Activated CD4-positive, alpha-beta T cell treated with anti-CD3 and anti-CD28 coated beads, Interleukin-2, amount 10 ng/mL, durations not matched to agents 24 days and 14 days (primary cell): Measurements from ENCODE around the gene PRKCB. TPM values are rescaled to one million over a fixed set of nuclear protein-coding genes. Genes with fewer than 3 reads are reported as not detected.

Experiments used
- DNase-seq: peaks from one replicate; pipeline ENCODE4 v3.0.0; 2022
- H3K27ac Mint-ChIP-seq: one replicate; pipeline ENCODE4 v1.8.0; 2022; ENCODE audit warnings: mild to moderate bottlenecking, mixed read lengths
- H3K27me3 Mint-ChIP-seq: one replicate; pipeline ENCODE4 v1.8.0; 2022; ENCODE audit warnings: mixed read lengths
- H3K36me3 Mint-ChIP-seq: one replicate; pipeline ENCODE4 v1.8.0; 2022; ENCODE audit warnings: low read depth, mild to moderate bottlenecking, mixed read lengths
- H3K4me1 Mint-ChIP-seq: one replicate; pipeline ENCODE4 v1.8.0; 2021; ENCODE audit warnings: mixed read lengths
- H3K4me3 Mint-ChIP-seq: one replicate; pipeline ENCODE4 v1.8.0; 2022; ENCODE audit warnings: mild to moderate bottlenecking, moderate library complexity, mixed read lengths
- H3K9me3 Mint-ChIP-seq: one replicate; pipeline ENCODE4 v1.8.0; 2021; ENCODE audit warnings: mixed read lengths
- intact Hi-C: fragments of 100-400 bp; cut with micrococcal nuclease; formaldehyde crosslinking; loops from one replicate; pipeline ENCODE4 v1.15.1; 2023
- total RNA-seq: library from RNA; stranded (reverse); gene quantifications from 2 replicates; pipeline ENCODE4 v1.2.3, GENCODE V29; 2022

The PRKCB gene
- total RNA-seq, 1 donor from 2014 or later = 84.2 TPM

GRCh38 chr16:23826528-23827045 is 9.2 kb upstream of the PRKCB start:
- Mint-ChIP-seq H3K27ac (peak overlapping the region; percentile 52), H3K27me3 (no peaks in the 10 kb centered on the region), H3K4me3 (peak overlapping the region; percentile 41), H3K36me3 (peaks cover 5% of the 10 kb centered on the region), H3K4me1 (peaks cover 26% of the 10 kb centered on the region), H3K9me3 (peaks cover 7% of the 10 kb centered on the region)
- intact Hi-C loops = loop anchor here (1.0 to 2.0 kb wide), 5 partner anchors 9 to 55 kb away; partner anchors contain the start of gene PRKCB
- DNase-seq = peak; percentile 77

- Mint-ChIP-seq H3K9me3 (peaks cover 7% of the 10 kb centered on the region), H3K27me3 (no peaks in the 10 kb centered on the region), H3K36me3 (peaks cover 5% of the 10 kb centered on the region), H3K4me1 (peaks cover 26% of the 10 kb centered on the region), H3K27ac (peak overlapping the region; percentile 52), H3K4me3 (peak overlapping the region; percentile 41)
- DNase-seq = peak; percentile 72
- intact Hi-C loops = loop anchor here (1.0 to 2.0 kb wide), 5 partner anchors 8 to 54 kb away; partner anchors contain the start of gene PRKCB
These were observed 8.7 kb upstream of the PRKCB start for GRCh38 chr16:23827057-23827456.

- Mint-ChIP-seq H3K9me3 (peaks cover 7% of the 10 kb centered on the region), H3K4me1 (peaks cover 38% of the 10 kb centered on the region), H3K27me3 (no peaks in the 10 kb centered on the region), H3K4me3 (no peak overlapping the region), H3K27ac (no peak overlapping the region), H3K36me3 (peaks cover 5% of the 10 kb centered on the region)
- intact Hi-C loops = no loop called here
- no peak for DNase-seq
These were observed 6.3 kb upstream of the PRKCB start for GRCh38 chr16:23829454-23829853.

- H3K27ac Mint-ChIP-seq = no peak overlapping the region
- peaks cover 5% of the 10 kb centered on the region for H3K36me3 Mint-ChIP-seq
- H3K9me3 Mint-ChIP-seq = peaks cover 7% of the 10 kb centered on the region
- DNase-seq = no peak
- H3K4me3 Mint-ChIP-seq = no peak overlapping the region
- no peaks in the 10 kb centered on the region for H3K27me3 Mint-ChIP-seq
- intact Hi-C loops = no loop called here
- H3K4me1 Mint-ChIP-seq = peaks cover 43% of the 10 kb centered on the region
These were observed 5.5 kb upstream of the PRKCB start for GRCh38 chr16:23830276-23830675.

- H3K36me3 Mint-ChIP-seq = peaks cover 7% of the 10 kb centered on the region
- H3K27ac Mint-ChIP-seq = no peak overlapping the region
- no peaks in the 10 kb centered on the region for H3K27me3 Mint-ChIP-seq
- no peak for DNase-seq
- peaks cover 7% of the 10 kb centered on the region for H3K9me3 Mint-ChIP-seq
- intact Hi-C loops = no loop called here
- H3K4me1 Mint-ChIP-seq = peaks cover 42% of the 10 kb centered on the region
- no peak overlapping the region for H3K4me3 Mint-ChIP-seq
These were observed 2.9 kb upstream of the PRKCB start for GRCh38 chr16:23832882-23833281.

- Mint-ChIP-seq H3K9me3 (peaks cover 3% of the 10 kb centered on the region), H3K27me3 (no peaks in the 10 kb centered on the region), H3K36me3 (peaks cover 7% of the 10 kb centered on the region), H3K27ac (no peak overlapping the region), H3K4me3 (no peak overlapping the region), H3K4me1 (peaks cover 42% of the 10 kb centered on the region)
- no peak for DNase-seq
- intact Hi-C loops = no loop called here
These were observed 2.3 kb upstream of the PRKCB start for GRCh38 chr16:23833504-23833903.

- Mint-ChIP-seq H3K9me3 (no peaks in the 10 kb centered on the region), H3K27ac (peak overlapping the region; percentile 7), H3K27me3 (no peaks in the 10 kb centered on the region), H3K4me3 (peak overlapping the region; percentile 18), H3K36me3 (peaks cover 11% of the 10 kb centered on the region), H3K4me1 (peaks cover 46% of the 10 kb centered on the region)
- DNase-seq = peak; percentile 70
- intact Hi-C loops = loop anchor here (2.0 kb wide), 1 partner anchor 177 kb away; no protein-coding TSS in a partner anchor
These were observed 1.7 kb upstream of the PRKCB start for GRCh38 chr16:23833960-23834685.

- Mint-ChIP-seq H3K4me1 (peaks cover 57% of the 10 kb centered on the region), H3K27ac (no peak overlapping the region), H3K9me3 (no peaks in the 10 kb centered on the region), H3K4me3 (peak overlapping the region; percentile 94), H3K27me3 (no peaks in the 10 kb centered on the region), H3K36me3 (peaks cover 20% of the 10 kb centered on the region)
- intact Hi-C loops = loop anchor here (5.0 kb wide), 1 partner anchor 279 kb away; the partner anchor contains the start of genes EARS2 and UBFD1
- no peak for DNase-seq
These were observed 258 bp downstream of the PRKCB start for GRCh38 chr16:23836078-23836403.

- no peaks in the 10 kb centered on the region for H3K27me3 Mint-ChIP-seq
- intact Hi-C loops = loop anchor here (5.0 kb wide), 1 partner anchor 279 kb away; the partner anchor contains the start of genes EARS2 and UBFD1
- no peaks in the 10 kb centered on the region for H3K9me3 Mint-ChIP-seq
- peak overlapping the region; percentile 94 for H3K4me3 Mint-ChIP-seq
- H3K27ac Mint-ChIP-seq = peak overlapping the region; percentile 82
- DNase-seq = peak; percentile 84
- peaks cover 57% of the 10 kb centered on the region for H3K4me1 Mint-ChIP-seq
- peaks cover 20% of the 10 kb centered on the region for H3K36me3 Mint-ChIP-seq
These were observed 875 bp downstream of the PRKCB start for GRCh38 chr16:23836404-23837311.

GRCh38 chr16:23837553-23838308 is 1.9 kb downstream of the PRKCB start:
- peaks cover 23% of the 10 kb centered on the region for H3K36me3 Mint-ChIP-seq
- peak overlapping the region; percentile 82 for H3K27ac Mint-ChIP-seq
- no peaks in the 10 kb centered on the region for H3K27me3 Mint-ChIP-seq
- intact Hi-C loops = loop anchor here (5.0 kb wide), 1 partner anchor 280 kb away; the partner anchor contains the start of genes EARS2 and UBFD1
- H3K4me3 Mint-ChIP-seq = peak overlapping the region; percentile 94
- no peak for DNase-seq
- H3K9me3 Mint-ChIP-seq = no peaks in the 10 kb centered on the region
- H3K4me1 Mint-ChIP-seq = peaks cover 66% of the 10 kb centered on the region

- intact Hi-C loops = loop anchor here (5.0 kb wide), 1 partner anchor 281 kb away; the partner anchor contains the start of genes EARS2 and UBFD1
- Mint-ChIP-seq H3K4me1 (peaks cover 67% of the 10 kb centered on the region), H3K27ac (peak overlapping the region; percentile 13)
These were observed 2.8 kb downstream of the PRKCB start for GRCh38 chr16:23838485-23839142.

GRCh38 chr16:23840310-23840709 is 4.5 kb downstream of the PRKCB start:
- Mint-ChIP-seq H3K36me3 (peaks cover 39% of the 10 kb centered on the region), H3K27ac (peak overlapping the region; percentile 87), H3K4me3 (peak overlapping the region; percentile 56), H3K27me3 (no peaks in the 10 kb centered on the region), H3K4me1 (peaks cover 66% of the 10 kb centered on the region), H3K9me3 (no peaks in the 10 kb centered on the region)
- intact Hi-C loops = loop anchor here (5.0 kb wide), 1 partner anchor 38 kb away; no protein-coding TSS in a partner anchor
- no peak for DNase-seq

More at GRCh38 chr16:23838485-23839142, 2.8 kb downstream of the PRKCB start:
- Mint-ChIP-seq H3K27me3 (no peaks in the 10 kb centered on the region), H3K36me3 (peaks cover 26% of the 10 kb centered on the region), H3K4me3 (peak overlapping the region; percentile 94), H3K9me3 (no peaks in the 10 kb centered on the region)
- DNase-seq = no peak
